Measurements from ENCODE around the gene STAC3.

Gene STAC3

GRCh38 chr12:57218030-57218853 lies 32.7 kb downstream of the STAC3 start:
- H3K36me3 Mint-ChIP-seq (ENCODE audit: low read depth) = no peaks in the 10 kb centered on the region
- no peaks in the 10 kb centered on the region for H3K9me3 Mint-ChIP-seq
- H3K4me3 Mint-ChIP-seq = no peak overlapping the region
- H3K27me3 Mint-ChIP-seq = peaks cover 91% of the 10 kb centered on the region
- H3K4me1 Mint-ChIP-seq (ENCODE audit: low read depth) = peaks cover 63% of the 10 kb centered on the region
- no peak overlapping the region for H3K27ac Mint-ChIP-seq
- intact Hi-C loops (cut with micrococcal nuclease) = no loop called here

- no peaks in the 10 kb centered on the region for H3K9me3 Mint-ChIP-seq
- peak overlapping the region; percentile 66 for H3K4me3 Mint-ChIP-seq
- peak overlapping the region; percentile 0 for H3K27ac Mint-ChIP-seq
- peaks cover 9% of the 10 kb centered on the region for H3K36me3 Mint-ChIP-seq (ENCODE audit: low read depth)
- intact Hi-C loops (cut with micrococcal nuclease) = no loop called here
- H3K4me1 Mint-ChIP-seq (ENCODE audit: low read depth) = peaks cover 61% of the 10 kb centered on the region
- H3K27me3 Mint-ChIP-seq = peaks cover 80% of the 10 kb centered on the region
Measured at GRCh38 chr12:57216921-57217879, 33.8 kb downstream of the STAC3 start.

DNA sequence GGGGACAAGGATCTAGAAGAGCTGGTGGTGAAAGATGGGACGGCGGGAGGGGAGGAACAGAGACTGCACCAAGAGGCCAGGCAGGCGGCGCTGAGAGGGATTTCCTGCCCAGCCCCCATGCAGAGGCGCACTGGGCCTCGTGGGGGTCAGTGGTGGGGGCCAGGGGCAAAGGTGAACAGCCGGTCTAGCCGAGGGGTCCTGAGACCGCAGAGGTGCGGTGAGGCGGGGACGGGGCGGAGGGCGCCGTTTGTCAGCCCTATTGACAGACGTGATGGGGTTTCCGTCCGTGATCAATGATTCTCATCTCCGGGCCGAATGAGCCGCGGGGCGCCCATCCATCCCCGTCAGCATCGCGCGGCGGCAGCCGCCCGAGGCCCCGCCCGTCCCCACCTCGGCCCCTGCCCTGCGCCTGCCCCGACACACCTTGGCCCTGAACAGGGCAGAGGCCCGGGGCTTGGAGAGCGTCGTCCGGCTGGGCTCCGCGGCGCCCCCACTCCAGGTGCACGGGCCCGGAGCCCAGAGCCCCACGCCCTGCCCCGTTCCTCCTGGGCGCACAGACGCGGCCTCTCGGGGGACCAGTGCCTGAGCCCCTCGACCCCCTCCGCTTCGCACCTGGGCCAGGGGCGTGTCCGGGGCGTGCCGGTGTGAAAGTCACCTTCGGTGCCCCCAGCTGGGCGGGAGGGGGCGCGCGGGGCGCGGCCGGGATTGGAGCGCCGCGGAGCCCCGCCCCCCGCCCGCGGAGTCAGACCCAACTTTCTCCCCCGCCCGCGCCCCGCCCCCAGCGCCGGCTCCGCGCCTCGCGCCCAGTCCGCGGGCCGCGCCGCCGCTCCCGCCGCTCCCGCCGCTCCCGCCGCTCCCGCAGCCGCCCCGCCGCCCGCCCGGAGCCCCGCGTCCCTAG lies 34.7 kb downstream of the STAC3 start, which contains the start of gene NXPH4:
NXPH4 (plus strand) TSS at position 781 of the 898 bp plus-strand sequence. CDS start 176 bp downstream, outside the sequence.
- Mint-ChIP-seq H3K27ac (peak within 1 kb of the TSS; percentile 12), H3K9me3 (no peaks in the 10 kb centered on the region), H3K27me3 (peaks cover 71% of the 10 kb centered on the region), H3K4me3 (peak within 1 kb of the TSS; percentile 66), H3K4me1 (ENCODE audit: low read depth) (peaks cover 53% of the 10 kb centered on the region), H3K36me3 (ENCODE audit: low read depth) (peaks cover 18% of the 10 kb centered on the region)
- intact Hi-C loops (cut with micrococcal nuclease) = no loop called here

- H3K36me3 Mint-ChIP-seq (ENCODE audit: low read depth) = peaks cover 25% of the 10 kb centered on the region
- H3K4me3 Mint-ChIP-seq = peak overlapping the region; percentile 8
- intact Hi-C loops (cut with micrococcal nuclease) = no loop called here
- no peaks in the 10 kb centered on the region for H3K9me3 Mint-ChIP-seq
- peaks cover 65% of the 10 kb centered on the region for H3K27me3 Mint-ChIP-seq
- H3K4me1 Mint-ChIP-seq (ENCODE audit: low read depth) = peaks cover 47% of the 10 kb centered on the region
- H3K27ac Mint-ChIP-seq = peak overlapping the region; percentile 12
Measured at GRCh38 chr12:57215668-57216013, 35.3 kb downstream of the STAC3 start.

DNA sequence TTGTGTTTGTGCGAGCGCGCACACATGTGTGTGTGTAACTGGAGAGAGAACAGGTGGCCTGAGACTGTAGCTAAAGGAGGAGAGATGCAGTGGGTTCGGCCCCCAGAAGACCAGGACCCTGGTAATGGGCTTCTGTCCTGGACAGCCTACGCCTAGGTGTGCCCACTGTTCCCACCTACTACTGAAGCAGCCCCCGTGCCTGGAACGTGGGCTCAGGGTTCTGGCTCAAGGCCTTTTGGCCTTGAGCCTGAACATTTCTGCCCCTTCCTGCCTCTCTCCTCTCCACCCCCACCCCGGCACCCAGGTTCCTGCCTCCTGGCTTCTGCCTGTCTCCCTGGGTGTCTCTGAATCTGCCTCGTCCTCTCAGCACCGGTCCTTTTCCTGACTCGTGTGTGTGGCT lies 35.9 kb downstream of the STAC3 start:
- Mint-ChIP-seq H3K9me3 (no peaks in the 10 kb centered on the region), H3K27ac (peak overlapping the region; percentile 12), H3K4me1 (ENCODE audit: low read depth) (peaks cover 46% of the 10 kb centered on the region), H3K4me3 (no peak overlapping the region), H3K27me3 (peaks cover 62% of the 10 kb centered on the region), H3K36me3 (ENCODE audit: low read depth) (peaks cover 30% of the 10 kb centered on the region)
- intact Hi-C loops (cut with micrococcal nuclease) = no loop called here

GRCh38 chr12:57214398-57214781 lies 36.6 kb downstream of the STAC3 start:
- H3K27ac Mint-ChIP-seq = peak overlapping the region; percentile 2
- peaks cover 40% of the 10 kb centered on the region for H3K4me1 Mint-ChIP-seq (ENCODE audit: low read depth)
- H3K9me3 Mint-ChIP-seq = no peaks in the 10 kb centered on the region
- peaks cover 37% of the 10 kb centered on the region for H3K36me3 Mint-ChIP-seq (ENCODE audit: low read depth)
- intact Hi-C loops (cut with micrococcal nuclease) = loop anchor here (1.0 kb wide), 1 partner anchor 25 kb away; no protein-coding TSS in a partner anchor
- no peak overlapping the region for H3K4me3 Mint-ChIP-seq
- H3K27me3 Mint-ChIP-seq = peaks cover 55% of the 10 kb centered on the region

GRCh38 chr12:57213763-57214397 lies 37.1 kb downstream of the STAC3 start:
- peaks cover 42% of the 10 kb centered on the region for H3K36me3 Mint-ChIP-seq (ENCODE audit: low read depth)
- intact Hi-C loops (cut with micrococcal nuclease) = loop anchor here (1.0 kb wide), 2 partner anchors 25 to 29 kb away; no protein-coding TSS in a partner anchor
- no peak overlapping the region for H3K4me3 Mint-ChIP-seq
- peaks cover 40% of the 10 kb centered on the region for H3K4me1 Mint-ChIP-seq (ENCODE audit: low read depth)
- no peaks in the 10 kb centered on the region for H3K9me3 Mint-ChIP-seq
- peaks cover 50% of the 10 kb centered on the region for H3K27me3 Mint-ChIP-seq
- H3K27ac Mint-ChIP-seq = no peak overlapping the region

DNA sequence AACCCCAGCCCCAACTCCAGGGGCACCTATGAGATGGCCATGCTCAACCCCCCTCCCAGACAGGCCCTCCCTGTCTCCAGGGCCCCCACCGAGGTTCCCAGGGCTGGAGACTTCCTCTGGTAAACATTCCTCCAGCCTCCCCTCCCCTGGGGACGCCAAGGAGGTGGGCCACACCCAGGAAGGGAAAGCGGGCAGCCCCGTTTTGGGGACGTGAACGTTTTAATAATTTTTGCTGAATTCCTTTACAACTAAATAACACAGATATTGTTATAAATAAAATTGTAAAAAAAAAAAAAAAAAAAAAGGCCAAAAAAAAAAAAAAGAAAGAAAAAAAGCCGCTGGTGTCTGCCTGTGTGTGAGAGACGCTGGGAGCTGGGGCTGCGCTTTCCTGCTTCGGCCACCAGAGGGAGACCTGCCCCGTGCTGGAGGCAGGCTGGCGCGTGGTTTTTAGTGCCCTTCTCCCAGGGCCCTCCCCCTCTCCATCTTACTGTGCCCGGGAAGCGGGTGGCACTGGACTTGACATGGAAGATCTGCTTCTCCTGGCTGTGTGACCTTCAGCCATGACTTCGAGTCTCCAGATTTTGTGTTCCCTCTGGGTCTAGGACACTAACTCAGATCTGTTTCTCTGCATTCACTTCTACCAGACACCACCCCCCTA lies 37.8 kb downstream of the STAC3 start:
- H3K27me3 Mint-ChIP-seq = peaks cover 43% of the 10 kb centered on the region
- no peak overlapping the region for H3K27ac Mint-ChIP-seq
- H3K4me3 Mint-ChIP-seq = no peak overlapping the region
- peaks cover 40% of the 10 kb centered on the region for H3K4me1 Mint-ChIP-seq (ENCODE audit: low read depth)
- H3K36me3 Mint-ChIP-seq (ENCODE audit: low read depth) = peaks cover 49% of the 10 kb centered on the region
- H3K9me3 Mint-ChIP-seq = no peaks in the 10 kb centered on the region
- intact Hi-C loops (cut with micrococcal nuclease) = loop anchor here (1.0 kb wide), 1 partner anchor 30 kb away; no protein-coding TSS in a partner anchor

DNA sequence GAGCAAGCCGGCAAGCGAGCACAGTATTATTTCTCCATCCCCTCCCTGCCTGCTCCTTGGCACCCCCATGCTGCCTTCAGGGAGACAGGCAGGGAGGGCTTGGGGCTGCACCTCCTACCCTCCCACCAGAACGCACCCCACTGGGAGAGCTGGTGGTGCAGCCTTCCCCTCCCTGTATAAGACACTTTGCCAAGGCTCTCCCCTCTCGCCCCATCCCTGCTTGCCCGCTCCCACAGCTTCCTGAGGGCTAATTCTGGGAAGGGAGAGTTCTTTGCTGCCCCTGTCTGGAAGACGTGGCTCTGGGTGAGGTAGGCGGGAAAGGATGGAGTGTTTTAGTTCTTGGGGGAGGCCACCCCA lies 38.3 kb downstream of the STAC3 start:
- no peak overlapping the region for H3K27ac Mint-ChIP-seq
- intact Hi-C loops (cut with micrococcal nuclease) = loop anchor here (1.0 kb wide), 1 partner anchor 31 kb away; no protein-coding TSS in a partner anchor
- no peaks in the 10 kb centered on the region for H3K9me3 Mint-ChIP-seq
- H3K27me3 Mint-ChIP-seq = peaks cover 38% of the 10 kb centered on the region
- no peak overlapping the region for H3K4me3 Mint-ChIP-seq
- H3K36me3 Mint-ChIP-seq (ENCODE audit: low read depth) = peaks cover 54% of the 10 kb centered on the region
- peaks cover 40% of the 10 kb centered on the region for H3K4me1 Mint-ChIP-seq (ENCODE audit: low read depth)

- H3K4me3 Mint-ChIP-seq = no peak overlapping the region
- H3K27me3 Mint-ChIP-seq = peaks cover 32% of the 10 kb centered on the region
Measured at GRCh38 chr12:57211791-57212700, 38.9 kb downstream of the STAC3 start.

GRCh38 chr12:57210926-57211692 lies 39.9 kb downstream of the STAC3 start:
- H3K27me3 Mint-ChIP-seq = peaks cover 27% of the 10 kb centered on the region
- H3K27ac Mint-ChIP-seq = no peak overlapping the region
- peaks cover 70% of the 10 kb centered on the region for H3K36me3 Mint-ChIP-seq (ENCODE audit: low read depth)
- no peak overlapping the region for H3K4me3 Mint-ChIP-seq
- intact Hi-C loops (cut with micrococcal nuclease) = no loop called here
- peaks cover 29% of the 10 kb centered on the region for H3K4me1 Mint-ChIP-seq (ENCODE audit: low read depth)
- no peaks in the 10 kb centered on the region for H3K9me3 Mint-ChIP-seq

More at GRCh38 chr12:57211791-57212700, 38.9 kb downstream of the STAC3 start:
- no peak overlapping the region for H3K27ac Mint-ChIP-seq
- H3K4me1 Mint-ChIP-seq (ENCODE audit: low read depth) = peaks cover 34% of the 10 kb centered on the region
- peaks cover 60% of the 10 kb centered on the region for H3K36me3 Mint-ChIP-seq (ENCODE audit: low read depth)
- intact Hi-C loops (cut with micrococcal nuclease) = no loop called here
- H3K9me3 Mint-ChIP-seq = no peaks in the 10 kb centered on the region

All from dendritic cell treated with granulocyte-macrophage colony-stimulating factor and Interleukin-4, amounts not matched to agents 40 ng/mL and 50 ng/mL, for 4 days (primary cell).